Natural killer cell (primary cell): Measurements from ENCODE around the gene AKAP9. TPM values are rescaled to one million over a fixed set of nuclear protein-coding genes. Genes with fewer than 3 reads are reported as not detected.

Experiments used
- ATAC-seq, 3 donors: fragments of 150-1000 bp in 2 of 3; fragments of 200-7000 bp in 1 of 3; cut with Tn5 transposase; 1 replicate in 1 of 3; 2 replicates in 2 of 3; pipeline ENCODE4 v1.10.0; 2021; ENCODE audit warnings: mild to moderate bottlenecking in 2 of 3, moderate library complexity in 2 of 3
- DNase-seq, 2 donors: peaks; one replicate each; pipeline versions ENCODE4 v3.0.0 to v3.0.0-alpha.2; 2013 to 2021; ENCODE audit warnings: mixed read lengths in 1 of 2
- H3K27ac ChIP-seq: one replicate; pipeline ENCODE4 v1.5.1; 2013; ENCODE audit warnings: mild to moderate bottlenecking, low read length
- H3K27me3 ChIP-seq: one replicate; pipeline ENCODE4 v1.6.1; 2013; ENCODE audit warnings: low read length; ENCODE audit not compliant: control insufficient read depth, insufficient read depth
- H3K36me3 ChIP-seq: one replicate; pipeline ENCODE4 v1.6.1; 2013; ENCODE audit warnings: low read length; ENCODE audit not compliant: control insufficient read depth, insufficient read depth
- H3K4me1 ChIP-seq: one replicate; pipeline ENCODE4 v1.6.1; 2013; ENCODE audit warnings: low read length; ENCODE audit not compliant: control insufficient read depth, insufficient read depth
- H3K4me3 ChIP-seq: one replicate; pipeline ENCODE4 v1.5.1; 2013; ENCODE audit warnings: low read length
- H3K9me3 ChIP-seq: one replicate; pipeline ENCODE4 v1.6.1; 2013; ENCODE audit warnings: low read length; ENCODE audit not compliant: control insufficient read depth, insufficient read depth
- H3K27ac Mint-ChIP-seq, 2 donors: one replicate each; pipeline ENCODE4 v1.8.0; 2022; ENCODE audit warnings: mild to moderate bottlenecking in 2 of 2, mixed read lengths in 2 of 2, moderate library complexity in 1 of 2
- H3K27me3 Mint-ChIP-seq, 2 donors: one replicate each; pipeline ENCODE4 v1.8.0; 2022; ENCODE audit warnings: low read depth in 2 of 2, mixed read lengths in 2 of 2
- H3K36me3 Mint-ChIP-seq: one replicate; pipeline ENCODE4 v1.8.0; 2022; ENCODE audit warnings: mixed read lengths
- H3K4me1 Mint-ChIP-seq, 2 donors: one replicate each; pipeline ENCODE4 v1.8.0; 2022; ENCODE audit warnings: mixed read lengths in 2 of 2
- H3K4me3 Mint-ChIP-seq: one replicate; pipeline ENCODE4 v1.8.0; 2022; ENCODE audit warnings: mild to moderate bottlenecking, moderate library complexity, mixed read lengths
- H3K9me3 Mint-ChIP-seq, 2 donors: one replicate each; pipeline ENCODE4 v1.8.0; 2022; ENCODE audit warnings: mixed read lengths in 2 of 2
- WGBS: methylation state at CpG from one replicate; pipeline ENCODE4 v1.1.7; 2013; ENCODE audit warnings: missing lambda C conversion rate; ENCODE audit not compliant: insufficient coverage; 5-methylcytosine and 5-hydroxymethylcytosine counted together
- intact Hi-C: fragments of 100-400 bp; cut with micrococcal nuclease; formaldehyde crosslinking; loops from one replicate; pipeline ENCODE4 v1.14.2; 2022
- total RNA-seq, 4 donors: library from RNA; stranded (reverse); fragments of 120-200 nt in 1 of 4; gene quantifications; one replicate each; pipeline versions ENCODE4 v1.2.3 to v1.2.4, GENCODE V29; 2013 to 2022
- TF ChIP-seq, protein P1 (sequence below): fragments of 200-600 bp; IDR thresholded peaks from one replicate; pipeline ENCODE4 v1.8.0; 2022; ENCODE audit warnings: antibody characterized with exemption

AKAP9 gene
- total RNA-seq, 3 donors from 2014 or later (not counting 1 experiment from before 2014, with no cell fraction given) = 78.8 to 93.0 (median 81.9) TPM

GRCh38 chr7:92156990-92157389, 216.3 kb downstream of the AKAP9 start:
- TF ChIP-seq, protein P1, sequence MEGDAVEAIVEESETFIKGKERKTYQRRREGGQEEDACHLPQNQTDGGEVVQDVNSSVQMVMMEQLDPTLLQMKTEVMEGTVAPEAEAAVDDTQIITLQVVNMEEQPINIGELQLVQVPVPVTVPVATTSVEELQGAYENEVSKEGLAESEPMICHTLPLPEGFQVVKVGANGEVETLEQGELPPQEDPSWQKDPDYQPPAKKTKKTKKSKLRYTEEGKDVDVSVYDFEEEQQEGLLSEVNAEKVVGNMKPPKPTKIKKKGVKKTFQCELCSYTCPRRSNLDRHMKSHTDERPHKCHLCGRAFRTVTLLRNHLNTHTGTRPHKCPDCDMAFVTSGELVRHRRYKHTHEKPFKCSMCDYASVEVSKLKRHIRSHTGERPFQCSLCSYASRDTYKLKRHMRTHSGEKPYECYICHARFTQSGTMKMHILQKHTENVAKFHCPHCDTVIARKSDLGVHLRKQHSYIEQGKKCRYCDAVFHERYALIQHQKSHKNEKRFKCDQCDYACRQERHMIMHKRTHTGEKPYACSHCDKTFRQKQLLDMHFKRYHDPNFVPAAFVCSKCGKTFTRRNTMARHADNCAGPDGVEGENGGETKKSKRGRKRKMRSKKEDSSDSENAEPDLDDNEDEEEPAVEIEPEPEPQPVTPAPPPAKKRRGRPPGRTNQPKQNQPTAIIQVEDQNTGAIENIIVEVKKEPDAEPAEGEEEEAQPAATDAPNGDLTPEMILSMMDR = no peak
- H3K9me3 Mint-ChIP-seq = no peaks in the 10 kb centered on the region
- Histone ChIP-seq H3K27me3 (no peaks in the 10 kb centered on the region), H3K4me1 (no peaks in the 10 kb centered on the region), H3K9me3 (no peaks in the 10 kb centered on the region), H3K36me3 (no peaks in the 10 kb centered on the region), H3K27ac (no peak overlapping the region), H3K4me3 (no peak overlapping the region)
- H3K27me3 Mint-ChIP-seq = peaks cover 10 to 26% of the 10 kb centered on the region in 2 donors
- H3K4me3 Mint-ChIP-seq = no peak overlapping the region
- ATAC-seq (no peak), DNase-seq (no peak)
- no peaks in the 10 kb centered on the region for H3K36me3 Mint-ChIP-seq
- no peak overlapping the region for H3K27ac Mint-ChIP-seq
- intact Hi-C loops = no loop called here
- peaks cover 0 to 5% of the 10 kb centered on the region in 2 donors for H3K4me1 Mint-ChIP-seq

GRCh38 chr7:92158660-92159575, 218.3 kb downstream of the AKAP9 start:
- Mint-ChIP-seq H3K4me3 (no peak overlapping the region), H3K27ac (no peak overlapping the region), H3K36me3 (no peaks in the 10 kb centered on the region), H3K4me1 (peaks cover 0 to 5% of the 10 kb centered on the region in 2 donors), H3K9me3 (no peaks in the 10 kb centered on the region), H3K27me3 (peaks cover 10 to 34% of the 10 kb centered on the region in 2 donors)
- H3K4me1 ChIP-seq = no peaks in the 10 kb centered on the region
- TF ChIP-seq, protein P1 = no peak
- ATAC-seq (no peak), DNase-seq (no peak)
- H3K27me3 ChIP-seq = no peaks in the 10 kb centered on the region
- intact Hi-C loops = no loop called here
- H3K36me3 ChIP-seq = no peaks in the 10 kb centered on the region
- no peaks in the 10 kb centered on the region for H3K9me3 ChIP-seq
- WGBS = 89% methylated on average over 3 of the region's 3 CpGs
- H3K27ac ChIP-seq = no peak overlapping the region
- no peak overlapping the region for H3K4me3 ChIP-seq

Other genes with a start within 250 kb of the AKAP9 start
- gene MTERF1, start 60.2 kb upstream of the AKAP9 start, total RNA-seq = 10 to 100 TPM; 15.7 to 20.0 (median 19.0) TPM
- gene CYP51A1, start 193.6 kb downstream of the AKAP9 start, total RNA-seq = 10 to 100 TPM; 37.2 to 53.0 (median 49.3) TPM
- not detected for gene LRRD1, start 238.3 kb downstream of the AKAP9 start, total RNA-seq